ENCODE results near the gene IL17REL. TPM values are rescaled to one million over a fixed set of nuclear protein-coding genes. Genes with fewer than 3 reads are reported as not detected.

The IL17REL gene
- total RNA-seq, 1 experiment from 2014 or later, result 0.24 TPM

DNA sequence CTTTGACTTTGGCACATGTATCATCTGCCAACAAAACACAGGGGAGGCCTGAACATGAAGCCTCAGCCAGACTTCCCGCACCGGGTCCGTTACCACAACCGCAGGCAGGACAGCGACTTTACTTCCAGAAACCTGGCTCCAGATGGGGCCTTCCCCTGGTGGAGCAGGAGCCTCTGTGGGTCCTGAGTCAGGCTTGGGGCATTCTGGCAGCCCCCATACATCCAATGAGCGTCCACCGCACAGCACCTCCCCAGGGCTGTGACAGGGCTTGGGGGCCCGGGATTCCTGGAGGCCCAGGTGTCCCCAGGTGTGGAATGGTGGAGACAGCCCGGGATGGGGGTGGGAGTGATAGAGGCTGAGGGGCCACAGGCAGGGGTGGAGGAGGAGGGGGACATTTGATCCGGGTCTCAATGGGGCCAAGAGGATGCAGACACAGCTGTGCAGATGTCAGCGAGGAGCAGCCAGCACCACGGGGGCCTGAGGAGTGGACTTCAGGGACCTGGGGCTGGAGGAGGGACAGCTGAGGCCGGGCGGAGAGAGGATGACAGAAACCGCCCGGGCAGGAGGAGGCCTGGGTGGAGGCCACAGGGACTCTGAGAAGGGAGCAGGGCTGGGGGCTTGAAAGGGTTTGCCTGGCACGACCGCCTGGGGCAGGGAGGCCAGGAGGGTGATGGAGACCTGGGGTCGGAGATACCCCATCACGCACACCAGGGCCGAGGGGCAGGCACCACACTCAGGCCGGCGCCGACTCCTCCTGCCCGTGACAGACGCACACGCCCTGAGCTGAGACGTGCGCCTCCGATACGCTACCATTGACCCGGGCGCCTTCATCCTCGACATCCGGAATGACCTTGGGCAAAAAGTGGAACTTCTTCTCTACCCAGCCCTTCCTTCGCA lies 37.0 kb upstream of the IL17REL start:
- POLR2A ChIA-PET, result no interaction called here
- Mint-ChIP-seq H3K9me3 (peaks cover 15% of the 10 kb centered on the region), H3K36me3 (0 out of 2 replicates have a peak, but pooled peaks cover 4% of the 10 kb centered on the region), H3K4me3 (no peak overlapping the region), H3K4me1 (no peaks in the 10 kb centered on the region), H3K27me3 (ENCODE audit: low read depth) (peaks cover 5% of the 10 kb centered on the region), H3K27ac (no peak overlapping the region)
- CTCF ChIA-PET, result interaction anchor here (1.4 to 1.9 kb wide), 2 partner anchors 19 to 56 kb away, joined by 4 to 9 read pairs; no protein-coding TSS in a partner anchor
- DNase-seq (ENCODE audit: low spot score) (no peak), ATAC-seq (no peak)
- TF ChIP-seq SOX15 (CRISPR knock-in tag; IDR thresholded peaks at IDR 0.05), result no peak
- TF ChIP-seq, protein P1, sequence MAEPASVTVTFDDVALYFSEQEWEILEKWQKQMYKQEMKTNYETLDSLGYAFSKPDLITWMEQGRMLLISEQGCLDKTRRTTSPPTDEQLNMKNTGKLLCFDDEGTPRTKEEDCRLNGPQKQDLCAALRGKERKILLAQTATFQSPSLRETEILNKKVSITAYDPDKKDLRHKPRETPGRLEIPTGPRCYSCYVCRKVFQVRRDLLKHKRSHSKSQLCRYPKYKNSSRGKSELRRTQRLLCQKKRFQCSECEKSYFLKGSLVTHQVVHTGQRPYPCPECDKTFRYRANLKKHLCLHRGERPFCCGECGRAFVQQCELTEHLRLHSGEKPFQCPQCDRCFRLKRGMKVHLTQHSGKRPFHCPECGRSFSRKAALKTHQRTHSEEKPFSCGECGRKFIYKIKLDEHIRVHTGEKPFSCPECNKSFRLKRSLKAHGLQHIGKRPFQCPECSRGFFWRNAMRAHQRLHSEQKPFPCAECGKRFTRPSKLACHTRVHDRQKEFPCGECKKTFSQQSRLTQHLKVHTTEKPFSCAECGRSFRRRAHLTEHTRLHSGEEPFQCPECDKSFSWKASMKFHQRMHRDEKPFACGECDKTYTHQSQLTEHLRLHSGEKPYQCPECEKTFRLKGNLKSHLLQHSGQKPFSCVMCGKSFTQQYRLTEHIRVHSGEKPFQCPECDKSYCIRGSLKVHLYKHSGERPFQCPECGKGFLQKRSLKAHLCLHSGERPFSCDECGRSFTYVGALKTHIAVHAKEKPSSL (CRISPR knock-in tag; conservative IDR thresholded peaks at IDR 0.05), result no peak
- TF ChIP-seq KAT7 (CRISPR knock-in tag; IDR thresholded peaks at IDR 0.05; ENCODE audit: borderline replicate concordance), result no peak
- TF ChIP-seq CREB1 (CRISPR knock-in tag; IDR thresholded peaks at IDR 0.05), result no peak
- no peak for TF ChIP-seq ETV6 (CRISPR knock-in tag; IDR thresholded peaks at IDR 0.05)
- no peak for TF ChIP-seq FOXJ3 (CRISPR knock-in tag; IDR thresholded peaks at IDR 0.05; ENCODE audit: borderline replicate concordance)
- no peak for TF ChIP-seq RORB (CRISPR knock-in tag; IDR thresholded peaks at IDR 0.05)
- TF ChIP-seq, protein P2, sequence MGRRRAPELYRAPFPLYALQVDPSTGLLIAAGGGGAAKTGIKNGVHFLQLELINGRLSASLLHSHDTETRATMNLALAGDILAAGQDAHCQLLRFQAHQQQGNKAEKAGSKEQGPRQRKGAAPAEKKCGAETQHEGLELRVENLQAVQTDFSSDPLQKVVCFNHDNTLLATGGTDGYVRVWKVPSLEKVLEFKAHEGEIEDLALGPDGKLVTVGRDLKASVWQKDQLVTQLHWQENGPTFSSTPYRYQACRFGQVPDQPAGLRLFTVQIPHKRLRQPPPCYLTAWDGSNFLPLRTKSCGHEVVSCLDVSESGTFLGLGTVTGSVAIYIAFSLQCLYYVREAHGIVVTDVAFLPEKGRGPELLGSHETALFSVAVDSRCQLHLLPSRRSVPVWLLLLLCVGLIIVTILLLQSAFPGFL (CRISPR knock-in tag; IDR thresholded peaks at IDR 0.05; ENCODE audit: borderline replicate concordance), result no peak
- TF ChIP-seq, protein P3, sequence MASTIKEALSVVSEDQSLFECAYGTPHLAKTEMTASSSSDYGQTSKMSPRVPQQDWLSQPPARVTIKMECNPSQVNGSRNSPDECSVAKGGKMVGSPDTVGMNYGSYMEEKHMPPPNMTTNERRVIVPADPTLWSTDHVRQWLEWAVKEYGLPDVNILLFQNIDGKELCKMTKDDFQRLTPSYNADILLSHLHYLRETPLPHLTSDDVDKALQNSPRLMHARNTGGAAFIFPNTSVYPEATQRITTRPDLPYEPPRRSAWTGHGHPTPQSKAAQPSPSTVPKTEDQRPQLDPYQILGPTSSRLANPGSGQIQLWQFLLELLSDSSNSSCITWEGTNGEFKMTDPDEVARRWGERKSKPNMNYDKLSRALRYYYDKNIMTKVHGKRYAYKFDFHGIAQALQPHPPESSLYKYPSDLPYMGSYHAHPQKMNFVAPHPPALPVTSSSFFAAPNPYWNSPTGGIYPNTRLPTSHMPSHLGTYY (CRISPR knock-in tag; IDR thresholded peaks at IDR 0.05), result no peak
- TF ChIP-seq, protein P4, sequence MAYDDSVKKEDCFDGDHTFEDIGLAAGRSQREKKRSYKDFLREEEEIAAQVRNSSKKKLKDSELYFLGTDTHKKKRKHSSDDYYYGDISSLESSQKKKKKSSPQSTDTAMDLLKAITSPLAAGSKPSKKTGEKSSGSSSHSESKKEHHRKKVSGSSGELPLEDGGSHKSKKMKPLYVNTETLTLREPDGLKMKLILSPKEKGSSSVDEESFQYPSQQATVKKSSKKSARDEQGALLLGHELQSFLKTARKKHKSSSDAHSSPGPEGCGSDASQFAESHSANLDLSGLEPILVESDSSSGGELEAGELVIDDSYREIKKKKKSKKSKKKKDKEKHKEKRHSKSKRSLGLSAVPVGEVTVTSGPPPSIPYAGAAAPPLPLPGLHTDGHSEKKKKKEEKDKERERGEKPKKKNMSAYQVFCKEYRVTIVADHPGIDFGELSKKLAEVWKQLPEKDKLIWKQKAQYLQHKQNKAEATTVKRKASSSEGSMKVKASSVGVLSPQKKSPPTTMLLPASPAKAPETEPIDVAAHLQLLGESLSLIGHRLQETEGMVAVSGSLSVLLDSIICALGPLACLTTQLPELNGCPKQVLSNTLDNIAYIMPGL (CRISPR knock-in tag; IDR thresholded peaks at IDR 0.05), result no peak
- TF ChIP-seq, protein P5, sequence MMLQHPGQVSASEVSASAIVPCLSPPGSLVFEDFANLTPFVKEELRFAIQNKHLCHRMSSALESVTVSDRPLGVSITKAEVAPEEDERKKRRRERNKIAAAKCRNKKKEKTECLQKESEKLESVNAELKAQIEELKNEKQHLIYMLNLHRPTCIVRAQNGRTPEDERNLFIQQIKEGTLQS (CRISPR knock-in tag; conservative IDR thresholded peaks at IDR 0.05), result no peak
- TF ChIP-seq, protein P6, sequence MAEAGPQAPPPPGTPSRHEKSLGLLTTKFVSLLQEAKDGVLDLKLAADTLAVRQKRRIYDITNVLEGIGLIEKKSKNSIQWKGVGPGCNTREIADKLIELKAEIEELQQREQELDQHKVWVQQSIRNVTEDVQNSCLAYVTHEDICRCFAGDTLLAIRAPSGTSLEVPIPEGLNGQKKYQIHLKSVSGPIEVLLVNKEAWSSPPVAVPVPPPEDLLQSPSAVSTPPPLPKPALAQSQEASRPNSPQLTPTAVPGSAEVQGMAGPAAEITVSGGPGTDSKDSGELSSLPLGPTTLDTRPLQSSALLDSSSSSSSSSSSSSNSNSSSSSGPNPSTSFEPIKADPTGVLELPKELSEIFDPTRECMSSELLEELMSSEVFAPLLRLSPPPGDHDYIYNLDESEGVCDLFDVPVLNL (CRISPR knock-in tag; IDR thresholded peaks at IDR 0.05; ENCODE audit: borderline replicate concordance, low read depth), result no peak
- TF ChIP-seq ZNF416 (CRISPR knock-in tag; IDR thresholded peaks at IDR 0.05), result no peak
- TF ChIP-seq, protein P7, sequence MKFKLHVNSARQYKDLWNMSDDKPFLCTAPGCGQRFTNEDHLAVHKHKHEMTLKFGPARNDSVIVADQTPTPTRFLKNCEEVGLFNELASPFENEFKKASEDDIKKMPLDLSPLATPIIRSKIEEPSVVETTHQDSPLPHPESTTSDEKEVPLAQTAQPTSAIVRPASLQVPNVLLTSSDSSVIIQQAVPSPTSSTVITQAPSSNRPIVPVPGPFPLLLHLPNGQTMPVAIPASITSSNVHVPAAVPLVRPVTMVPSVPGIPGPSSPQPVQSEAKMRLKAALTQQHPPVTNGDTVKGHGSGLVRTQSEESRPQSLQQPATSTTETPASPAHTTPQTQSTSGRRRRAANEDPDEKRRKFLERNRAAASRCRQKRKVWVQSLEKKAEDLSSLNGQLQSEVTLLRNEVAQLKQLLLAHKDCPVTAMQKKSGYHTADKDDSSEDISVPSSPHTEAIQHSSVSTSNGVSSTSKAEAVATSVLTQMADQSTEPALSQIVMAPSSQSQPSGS (CRISPR knock-in tag; IDR thresholded peaks at IDR 0.05; ENCODE audit: borderline replicate concordance, low read depth), result no peak
- no peak for TF ChIP-seq ZBTB21 (CRISPR knock-in tag; IDR thresholded peaks at IDR 0.05; ENCODE audit: borderline replicate concordance)
- TF ChIP-seq ZNF219 (CRISPR knock-in tag; IDR thresholded peaks at IDR 0.05; ENCODE audit: borderline replicate concordance), result no peak
- TF ChIP-seq ZNF317 (CRISPR knock-in tag; IDR thresholded peaks at IDR 0.05; ENCODE audit: borderline replicate concordance, low read depth), result no peak
- no peak for TF ChIP-seq ZNF396 (CRISPR knock-in tag; IDR thresholded peaks at IDR 0.05; ENCODE audit: borderline replicate concordance)

Measured in WTC11 (cell line).